Gastrocnemius medialis (tissue), 4 donors: ENCODE results near the gene PPP1CB. TPM values are rescaled to one million over a fixed set of nuclear protein-coding genes. Genes with fewer than 3 reads are reported as not detected.

Experiments used
- ATAC-seq, 2 donors: fragments of 150-250 bp; one replicate each; pipeline ENCODE4 v1.9.1; 2016
- DNase-seq, 2 donors: peaks; one replicate each; pipeline ENCODE4 v3.0.0-alpha.2; 2019
- H3K27ac ChIP-seq, 4 donors: fragments of 200-600 bp; sonication (generic); 1 replicate in 1 of 4; 2 replicates in 3 of 4; pipeline ENCODE4 v1.5.1; 2016 to 2018; ENCODE audit warnings: mild to moderate bottlenecking in 2 of 4, moderate library complexity in 1 of 4
- H3K27me3 ChIP-seq, 3 donors: fragments of 200-600 bp; sonication (generic) in 2 of 3; 1 replicate in 1 of 3; 2 replicates in 2 of 3; pipeline versions ENCODE4 v1.5.1 to v1.6.0; 2016 to 2019; ENCODE audit warnings: mild to moderate bottlenecking in 1 of 3, moderate library complexity in 1 of 3
- H3K36me3 ChIP-seq, 2 donors: fragments of 200-600 bp; sonication (generic) in 1 of 2; one replicate each; pipeline ENCODE4 v1.5.1; 2017 to 2018
- H3K4me1 ChIP-seq, 2 donors: fragments of 200-600 bp; sonication (generic) in 1 of 2; one replicate each; pipeline ENCODE4 v1.5.1; 2016 to 2017; ENCODE audit warnings: mild to moderate bottlenecking in 2 of 2
- H3K4me3 ChIP-seq, 4 donors: fragments of 200-600 bp; sonication (generic) in 3 of 4; 1 replicate in 1 of 4; 2 replicates in 3 of 4; pipeline ENCODE4 v1.5.1; 2016 to 2019; ENCODE audit warnings: mild to moderate bottlenecking in 2 of 4
- H3K9me3 ChIP-seq, 3 donors: fragments of 200-600 bp; sonication (generic) in 2 of 3; 1 replicate in 1 of 3; 2 replicates in 2 of 3; pipeline ENCODE4 v1.5.1; 2016 to 2019
- POLR2A ChIP-seq, 2 donors: fragments of 450-650 bp; IDR thresholded peaks; one replicate each; pipeline ENCODE4 v1.6.1; 2017; ENCODE audit warnings: antibody characterized with exemption in 2 of 2, mild to moderate bottlenecking in 2 of 2, moderate library complexity in 2 of 2
- in situ Hi-C, 4 donors: fragments of 200-750 bp; cut with MboI; loops; one replicate each; pipeline versions ENCODE4 v1.15.0 to v1.8.0; 2017; ENCODE audit warnings: low sequenced_read_pairs in 4 of 4
- intact Hi-C: fragments of 100-400 bp; cut with DNase I; formaldehyde crosslinking; loops from one replicate; pipeline ENCODE4 v1.15.1; 2023; ENCODE audit warnings: low total_unique reads
- total RNA-seq, 4 donors: library from RNA; depleted of rRNA; stranded (reverse); fragments of >200 nt; gene quantifications; one replicate each; pipeline versions ENCODE4 v1.1.0 to v1.2.3, GENCODE V29; 2016
- TF ChIP-seq, protein P1 (sequence below), 5 experiments: fragments of 450-650 bp in 3 of 5; fragments of 200-600 bp in 2 of 5; sonication (generic) in 2 of 5; IDR thresholded peaks in 4 of 5; conservative IDR thresholded peaks in 1 of 5; 1 replicate in 4 of 5; 2 replicates in 1 of 5; pipeline ENCODE4 v1.5.1; 2016 to 2019; ENCODE audit warnings: antibody characterized with exemption in 5 of 5, mild to moderate bottlenecking in 3 of 5, moderate library complexity in 3 of 5

Gene PPP1CB
- total RNA-seq, 4 donors from 2014 or later: 230 to 419 (median 317) TPM

DNA sequence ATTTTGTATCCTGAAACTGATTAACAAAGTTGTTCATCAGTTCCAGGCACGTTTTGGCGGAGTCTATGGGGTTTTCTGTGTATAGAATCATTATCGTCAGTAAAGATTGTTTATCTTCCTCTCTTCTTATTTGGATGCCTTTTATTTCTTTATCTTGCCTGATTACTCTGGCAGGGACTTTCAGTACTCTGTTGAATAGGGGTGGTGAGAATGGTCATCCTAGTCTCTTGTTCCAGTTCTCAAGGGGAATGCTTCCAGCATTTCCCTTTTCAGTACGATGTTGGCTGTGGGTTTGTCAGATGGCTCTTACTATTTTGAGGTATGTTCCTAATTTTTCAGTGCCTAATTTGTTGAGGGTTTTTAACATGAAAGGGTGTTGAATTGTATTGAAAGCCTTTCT lies 45.0 kb downstream of the PPP1CB start:
- Histone ChIP-seq H3K27me3 (no peaks in the 10 kb centered on the region), H3K27ac (peak overlapping the region in 1 of 4 donors; percentile 24), H3K4me1 (peaks cover 0 to 5% of the 10 kb centered on the region in 2 donors), H3K36me3 (peaks cover 0 to 59% of the 10 kb centered on the region in 2 donors), H3K4me3 (no peak overlapping the region), H3K9me3 (no peaks in the 10 kb centered on the region)
- TF ChIP-seq POLR2A (IDR thresholded peaks at IDR 0.05): no peak
- TF ChIP-seq, protein P1, sequence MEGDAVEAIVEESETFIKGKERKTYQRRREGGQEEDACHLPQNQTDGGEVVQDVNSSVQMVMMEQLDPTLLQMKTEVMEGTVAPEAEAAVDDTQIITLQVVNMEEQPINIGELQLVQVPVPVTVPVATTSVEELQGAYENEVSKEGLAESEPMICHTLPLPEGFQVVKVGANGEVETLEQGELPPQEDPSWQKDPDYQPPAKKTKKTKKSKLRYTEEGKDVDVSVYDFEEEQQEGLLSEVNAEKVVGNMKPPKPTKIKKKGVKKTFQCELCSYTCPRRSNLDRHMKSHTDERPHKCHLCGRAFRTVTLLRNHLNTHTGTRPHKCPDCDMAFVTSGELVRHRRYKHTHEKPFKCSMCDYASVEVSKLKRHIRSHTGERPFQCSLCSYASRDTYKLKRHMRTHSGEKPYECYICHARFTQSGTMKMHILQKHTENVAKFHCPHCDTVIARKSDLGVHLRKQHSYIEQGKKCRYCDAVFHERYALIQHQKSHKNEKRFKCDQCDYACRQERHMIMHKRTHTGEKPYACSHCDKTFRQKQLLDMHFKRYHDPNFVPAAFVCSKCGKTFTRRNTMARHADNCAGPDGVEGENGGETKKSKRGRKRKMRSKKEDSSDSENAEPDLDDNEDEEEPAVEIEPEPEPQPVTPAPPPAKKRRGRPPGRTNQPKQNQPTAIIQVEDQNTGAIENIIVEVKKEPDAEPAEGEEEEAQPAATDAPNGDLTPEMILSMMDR (IDR thresholded peaks at IDR 0.05 in 4 of 5, conservative IDR thresholded peaks at IDR 0.05 in 1 of 5): no peak
- in situ Hi-C loops (no loop called here), intact Hi-C loops (no loop called here)
- DNase-seq (no peak), ATAC-seq (no peak)

DNA sequence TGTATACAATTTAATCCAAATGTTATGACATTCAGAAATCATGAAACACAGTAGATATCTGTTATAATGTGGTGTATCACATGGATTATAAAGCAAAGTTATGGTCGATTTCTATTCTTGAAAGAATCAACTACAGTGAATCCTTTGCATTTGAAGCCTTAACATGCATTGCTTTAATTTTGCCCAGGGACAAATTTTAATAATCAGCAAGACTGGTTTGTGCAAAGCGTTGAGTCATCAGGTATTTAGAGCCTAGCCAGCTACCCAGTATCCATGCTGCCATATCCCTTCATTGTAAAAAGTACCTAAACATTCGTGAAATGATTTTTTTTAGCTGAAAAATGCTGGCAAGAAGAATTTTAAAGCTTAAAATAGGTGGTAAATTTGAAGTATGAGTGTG lies 50.1 kb downstream of the PPP1CB start:
- in situ Hi-C loops (loop anchor here in 3 of 4 donors (25.0 kb wide), 1 partner anchor 386 kb away; no protein-coding TSS in a partner anchor), intact Hi-C loops (no loop called here)
- no peak overlapping the region for H3K27ac ChIP-seq
- TF ChIP-seq, protein P1 (IDR thresholded peaks at IDR 0.05 in 4 of 5, conservative IDR thresholded peaks at IDR 0.05 in 1 of 5): no peak
- no peak for TF ChIP-seq POLR2A (IDR thresholded peaks at IDR 0.05)
- no peaks in the 10 kb centered on the region for H3K9me3 ChIP-seq
- peak in 1 of 2 donors; percentile 41 for ATAC-seq
- no peaks in the 10 kb centered on the region for H3K27me3 ChIP-seq
- H3K4me1 ChIP-seq: peaks cover 5 to 12% of the 10 kb centered on the region in 2 donors
- H3K36me3 ChIP-seq: peaks cover 0 to 25% of the 10 kb centered on the region in 2 donors
- DNase-seq: no peak
- no peak overlapping the region for H3K4me3 ChIP-seq

DNA sequence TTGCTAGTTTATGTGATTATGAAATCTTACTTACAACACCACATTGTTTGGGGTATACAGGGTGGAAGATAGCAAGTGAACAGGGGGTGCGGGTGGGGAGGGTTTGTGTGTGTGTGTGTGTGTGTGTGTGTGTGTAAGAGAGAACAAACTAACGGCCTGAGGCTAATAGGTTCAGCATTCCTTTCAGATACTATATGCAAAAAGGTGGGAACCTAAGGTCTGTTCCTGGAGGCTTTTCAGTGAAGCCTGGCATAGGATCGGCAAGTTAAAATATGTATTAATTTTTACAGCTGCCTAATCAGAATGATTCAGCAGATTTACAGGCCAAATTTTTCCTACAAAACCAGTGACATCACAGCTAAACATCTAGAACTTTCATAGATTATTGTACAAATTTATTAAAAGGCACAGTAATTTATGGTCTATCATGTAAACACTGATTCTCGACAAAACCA lies 51.4 kb downstream of the PPP1CB start:
- Histone ChIP-seq H3K9me3 (no peaks in the 10 kb centered on the region), H3K36me3 (peaks cover 0 to 20% of the 10 kb centered on the region in 2 donors), H3K4me3 (no peak overlapping the region), H3K4me1 (peaks cover 5 to 10% of the 10 kb centered on the region in 2 donors), H3K27me3 (no peaks in the 10 kb centered on the region), H3K27ac (peak overlapping the region in 1 of 4 donors; percentile 9)
- in situ Hi-C loops: loop anchor here in 3 of 4 donors (25.0 kb wide), 1 partner anchor 384 kb away; no protein-coding TSS in a partner anchor
- no peak for TF ChIP-seq POLR2A (IDR thresholded peaks at IDR 0.05)
- TF ChIP-seq, protein P1 (IDR thresholded peaks at IDR 0.05 in 4 of 5, conservative IDR thresholded peaks at IDR 0.05 in 1 of 5): no peak
- ATAC-seq (no peak), DNase-seq (no peak)
- intact Hi-C loops: no loop called here

DNA sequence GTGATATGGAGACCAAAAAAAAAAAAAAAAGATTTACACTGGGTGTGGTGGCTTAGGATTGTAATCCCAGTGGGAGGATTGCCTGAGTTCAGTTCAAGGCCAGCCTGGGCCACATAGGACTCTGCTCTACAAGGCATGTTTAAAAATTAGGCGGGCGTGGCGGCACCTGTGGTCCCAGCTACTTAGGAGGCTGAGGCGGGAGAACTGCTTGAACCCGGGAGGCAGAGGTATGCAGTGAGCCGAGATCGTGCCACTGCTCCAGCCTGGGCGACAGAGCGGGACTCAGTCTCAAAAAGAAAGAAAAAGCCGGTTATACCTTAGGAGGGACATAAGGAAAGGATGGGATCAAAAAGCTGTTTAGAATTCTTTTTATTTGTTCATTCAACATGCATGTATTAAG lies 58.3 kb downstream of the PPP1CB start:
- peaks cover 5 to 11% of the 10 kb centered on the region in 2 donors for H3K4me1 ChIP-seq
- DNase-seq (no peak), ATAC-seq (peak in 1 of 2 donors; percentile 4)
- H3K4me3 ChIP-seq: peak overlapping the region; percentile 53 to 70 (median 59)
- no peak overlapping the region for H3K27ac ChIP-seq
- no peaks in the 10 kb centered on the region for H3K9me3 ChIP-seq
- H3K36me3 ChIP-seq: peaks cover 0 to 8% of the 10 kb centered on the region in 2 donors
- in situ Hi-C loops: loop anchor here in 3 of 4 donors (25.0 kb wide), 1 partner anchor 377 kb away; no protein-coding TSS in a partner anchor
- no peaks in the 10 kb centered on the region for H3K27me3 ChIP-seq
- TF ChIP-seq, protein P1 (IDR thresholded peaks at IDR 0.05 in 4 of 5, conservative IDR thresholded peaks at IDR 0.05 in 1 of 5): no peak
- no peak for TF ChIP-seq POLR2A (IDR thresholded peaks at IDR 0.05)
- intact Hi-C loops: loop anchor here (5.0 kb wide), 1 partner anchor 243 kb away; no protein-coding TSS in a partner anchor
